Measurements from ENCODE around the gene TMEM132D. TPM values are rescaled to one million over a fixed set of nuclear protein-coding genes. Genes with fewer than 3 reads are reported as not detected.

The TMEM132D gene
- total RNA-seq, 2 experiments from 2014 or later: not detected

- ChIA-PET CTCF (no interaction called here), POLR2A (no interaction called here)
- ATAC-seq: no peak
- no peak for DNase-seq
- Mint-ChIP-seq H3K4me3 (no peak overlapping the region), H3K36me3 (ENCODE audit: low read depth) (no peaks in the 10 kb centered on the region), H3K9me3 (ENCODE audit: insufficient read depth) (peaks cover 9% of the 10 kb centered on the region), H3K27me3 (ENCODE audit: low read depth) (no peaks in the 10 kb centered on the region), H3K4me1 (ENCODE audit: low read depth) (no peaks in the 10 kb centered on the region), H3K27ac (no peak overlapping the region)
These were observed 284.6 kb downstream of the TMEM132D start for GRCh38 chr12:129619271-129619670.

DNA sequence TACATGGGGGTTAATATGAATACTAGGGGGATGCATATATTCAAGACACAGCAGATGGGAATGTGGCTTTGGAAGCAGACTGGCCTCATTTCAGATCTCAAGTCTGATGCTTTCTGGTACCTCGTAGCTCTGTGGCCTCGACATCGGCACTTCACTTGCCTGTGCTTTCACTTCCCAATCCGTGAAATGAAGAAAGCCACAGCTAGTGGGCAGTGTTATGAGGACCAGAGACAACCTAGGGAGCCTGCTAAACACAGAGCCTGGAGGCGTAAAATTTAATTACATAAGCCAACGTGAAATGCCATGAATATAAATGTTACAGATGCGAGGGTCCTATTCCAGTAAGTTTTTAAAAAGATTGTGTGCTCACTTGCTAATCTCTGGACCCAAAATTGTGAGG, 286.0 kb downstream of the TMEM132D start:
- POLR2A ChIA-PET: no interaction called here
- no peaks in the 10 kb centered on the region for H3K4me1 Mint-ChIP-seq (ENCODE audit: low read depth)

DNA sequence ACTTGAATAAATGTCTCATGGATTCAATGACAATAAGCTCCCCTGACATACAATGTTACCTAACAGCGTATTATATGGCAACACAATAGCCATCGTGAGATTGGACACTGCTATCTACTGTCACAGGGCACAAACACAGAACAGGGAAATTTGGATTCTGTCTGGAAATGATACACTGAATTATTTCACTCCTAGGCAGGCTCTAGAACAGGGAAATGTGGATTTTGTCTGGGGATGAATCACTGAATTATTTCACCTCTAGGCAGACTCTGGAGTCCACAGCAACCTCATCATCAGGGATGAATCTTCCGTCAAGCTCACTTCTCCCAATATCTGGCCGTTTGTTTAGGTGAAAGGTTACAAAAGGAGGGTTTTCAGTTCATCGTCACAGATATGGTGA, 288.8 kb downstream of the TMEM132D start:
- H3K27ac Mint-ChIP-seq: no peak overlapping the region
- ATAC-seq (no peak), DNase-seq (no peak)
- no peaks in the 10 kb centered on the region for H3K36me3 Mint-ChIP-seq (ENCODE audit: low read depth)
- H3K9me3 Mint-ChIP-seq (ENCODE audit: insufficient read depth): peaks cover 16% of the 10 kb centered on the region
- CTCF ChIA-PET: no interaction called here
- POLR2A ChIA-PET: no interaction called here
- H3K4me3 Mint-ChIP-seq: no peak overlapping the region
- H3K4me1 Mint-ChIP-seq (ENCODE audit: low read depth): no peaks in the 10 kb centered on the region
- no peaks in the 10 kb centered on the region for H3K27me3 Mint-ChIP-seq (ENCODE audit: low read depth)

More for the DNA sequence above, 286.0 kb downstream of the TMEM132D start:
- peaks cover 13% of the 10 kb centered on the region for H3K9me3 Mint-ChIP-seq (ENCODE audit: insufficient read depth)
- no peaks in the 10 kb centered on the region for H3K36me3 Mint-ChIP-seq (ENCODE audit: low read depth)
- no peak for DNase-seq
- no peak overlapping the region for H3K4me3 Mint-ChIP-seq
- H3K27me3 Mint-ChIP-seq (ENCODE audit: low read depth): no peaks in the 10 kb centered on the region
- CTCF ChIA-PET: no interaction called here
- H3K27ac Mint-ChIP-seq: no peak overlapping the region
- ATAC-seq: no peak

GRCh38 chr12:129614221-129614885, 289.5 kb downstream of the TMEM132D start:
- ChIA-PET CTCF (no interaction called here), POLR2A (no interaction called here)
- Mint-ChIP-seq H3K27me3 (ENCODE audit: low read depth) (no peaks in the 10 kb centered on the region), H3K36me3 (ENCODE audit: low read depth) (no peaks in the 10 kb centered on the region), H3K9me3 (ENCODE audit: insufficient read depth) (peaks cover 9% of the 10 kb centered on the region), H3K4me1 (ENCODE audit: low read depth) (no peaks in the 10 kb centered on the region), H3K4me3 (no peak overlapping the region), H3K27ac (no peak overlapping the region)
- ATAC-seq (no peak), DNase-seq (no peak)

- Mint-ChIP-seq H3K4me3 (no peak overlapping the region), H3K9me3 (ENCODE audit: insufficient read depth) (peaks cover 8% of the 10 kb centered on the region), H3K27me3 (ENCODE audit: low read depth) (no peaks in the 10 kb centered on the region), H3K4me1 (ENCODE audit: low read depth) (no peaks in the 10 kb centered on the region), H3K27ac (no peak overlapping the region), H3K36me3 (ENCODE audit: low read depth) (no peaks in the 10 kb centered on the region)
- DNase-seq: no peak
- ChIA-PET POLR2A (no interaction called here), CTCF (no interaction called here)
- ATAC-seq: no peak
These were observed 290.5 kb downstream of the TMEM132D start for GRCh38 chr12:129613314-129613713.

- H3K4me3 Mint-ChIP-seq: no peak overlapping the region
- ATAC-seq: no peak
- no peaks in the 10 kb centered on the region for H3K36me3 Mint-ChIP-seq (ENCODE audit: low read depth)
- H3K4me1 Mint-ChIP-seq (ENCODE audit: low read depth): no peaks in the 10 kb centered on the region
- no peak for DNase-seq
- H3K27ac Mint-ChIP-seq: no peak overlapping the region
- ChIA-PET CTCF (no interaction called here), POLR2A (no interaction called here)
- H3K9me3 Mint-ChIP-seq (ENCODE audit: insufficient read depth): peaks cover 8% of the 10 kb centered on the region
- H3K27me3 Mint-ChIP-seq (ENCODE audit: low read depth): no peaks in the 10 kb centered on the region
These were observed 293.2 kb downstream of the TMEM132D start for GRCh38 chr12:129610601-129611120.

GRCh38 chr12:129607756-129608155, 296.1 kb downstream of the TMEM132D start:
- H3K27me3 Mint-ChIP-seq (ENCODE audit: low read depth): no peaks in the 10 kb centered on the region
- H3K36me3 Mint-ChIP-seq (ENCODE audit: low read depth): no peaks in the 10 kb centered on the region
- CTCF ChIA-PET: no interaction called here
- H3K4me1 Mint-ChIP-seq (ENCODE audit: low read depth): no peaks in the 10 kb centered on the region
- DNase-seq (no peak), ATAC-seq (no peak)
- H3K9me3 Mint-ChIP-seq (ENCODE audit: insufficient read depth): peaks cover 4% of the 10 kb centered on the region
- H3K27ac Mint-ChIP-seq: no peak overlapping the region
- H3K4me3 Mint-ChIP-seq: no peak overlapping the region
- POLR2A ChIA-PET: no interaction called here

DNA sequence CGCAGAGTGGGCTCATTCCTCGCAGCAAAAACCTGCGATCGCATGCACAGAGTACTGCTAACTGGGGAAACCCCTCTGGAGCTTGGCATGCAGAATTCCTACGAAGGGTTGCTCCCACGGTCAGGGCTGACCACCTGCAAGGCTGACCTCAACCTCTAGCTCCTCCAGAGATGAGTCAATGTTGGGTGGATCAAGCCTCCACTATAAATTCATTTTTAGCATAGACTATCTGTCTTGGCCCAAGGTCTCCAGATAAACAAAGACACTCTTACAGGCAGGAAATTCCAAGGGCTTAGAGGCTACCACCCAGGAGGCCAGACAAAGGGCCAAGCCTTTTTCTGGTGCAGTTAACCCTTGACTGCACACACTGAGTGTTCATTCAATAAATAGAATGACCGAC, 296.5 kb downstream of the TMEM132D start:
- no peak overlapping the region for H3K27ac Mint-ChIP-seq
- no peaks in the 10 kb centered on the region for H3K36me3 Mint-ChIP-seq (ENCODE audit: low read depth)
- ChIA-PET CTCF (no interaction called here), POLR2A (no interaction called here)
- DNase-seq: no peak
- ATAC-seq: no peak
- no peaks in the 10 kb centered on the region for H3K27me3 Mint-ChIP-seq (ENCODE audit: low read depth)
- no peaks in the 10 kb centered on the region for H3K4me1 Mint-ChIP-seq (ENCODE audit: low read depth)
- no peak overlapping the region for H3K4me3 Mint-ChIP-seq
- peaks cover 4% of the 10 kb centered on the region for H3K9me3 Mint-ChIP-seq (ENCODE audit: insufficient read depth)

- H3K4me1 Mint-ChIP-seq (ENCODE audit: low read depth): no peaks in the 10 kb centered on the region
- no peaks in the 10 kb centered on the region for H3K36me3 Mint-ChIP-seq (ENCODE audit: low read depth)
- no peak overlapping the region for H3K4me3 Mint-ChIP-seq
- ChIA-PET POLR2A (no interaction called here), CTCF (no interaction called here)
- no peaks in the 10 kb centered on the region for H3K27me3 Mint-ChIP-seq (ENCODE audit: low read depth)
- peaks cover 4% of the 10 kb centered on the region for H3K9me3 Mint-ChIP-seq (ENCODE audit: insufficient read depth)
- no peak overlapping the region for H3K27ac Mint-ChIP-seq
- DNase-seq (no peak), ATAC-seq (no peak)
These were observed 297.6 kb downstream of the TMEM132D start for GRCh38 chr12:129606239-129606638.

- no peak for DNase-seq
- ChIA-PET CTCF (no interaction called here), POLR2A (no interaction called here)
- Mint-ChIP-seq H3K4me3 (no peak overlapping the region), H3K27me3 (ENCODE audit: low read depth) (no peaks in the 10 kb centered on the region), H3K27ac (no peak overlapping the region), H3K4me1 (ENCODE audit: low read depth) (no peaks in the 10 kb centered on the region), H3K36me3 (ENCODE audit: low read depth) (no peaks in the 10 kb centered on the region), H3K9me3 (ENCODE audit: insufficient read depth) (peaks cover 3% of the 10 kb centered on the region)
- ATAC-seq: no peak
These were observed 298.2 kb downstream of the TMEM132D start for GRCh38 chr12:129605666-129606065.

GRCh38 chr12:129604506-129604905, 299.3 kb downstream of the TMEM132D start:
- Mint-ChIP-seq H3K27ac (no peak overlapping the region), H3K4me1 (ENCODE audit: low read depth) (no peaks in the 10 kb centered on the region), H3K27me3 (ENCODE audit: low read depth) (no peaks in the 10 kb centered on the region), H3K9me3 (ENCODE audit: insufficient read depth) (no peaks in the 10 kb centered on the region), H3K4me3 (no peak overlapping the region), H3K36me3 (ENCODE audit: low read depth) (no peaks in the 10 kb centered on the region)
- ChIA-PET CTCF (no interaction called here), POLR2A (no interaction called here)
- DNase-seq (no peak), ATAC-seq (no peak)

GRCh38 chr12:129599406-129599805, 304.4 kb downstream of the TMEM132D start:
- no peaks in the 10 kb centered on the region for H3K9me3 Mint-ChIP-seq (ENCODE audit: insufficient read depth)
- no peak overlapping the region for H3K4me3 Mint-ChIP-seq
- ATAC-seq (no peak), DNase-seq (no peak)
- no peaks in the 10 kb centered on the region for H3K27me3 Mint-ChIP-seq (ENCODE audit: low read depth)
- H3K27ac Mint-ChIP-seq: no peak overlapping the region
- POLR2A ChIA-PET: no interaction called here
- no peaks in the 10 kb centered on the region for H3K36me3 Mint-ChIP-seq (ENCODE audit: low read depth)
- no peaks in the 10 kb centered on the region for H3K4me1 Mint-ChIP-seq (ENCODE audit: low read depth)
- CTCF ChIA-PET: no interaction called here

DNA sequence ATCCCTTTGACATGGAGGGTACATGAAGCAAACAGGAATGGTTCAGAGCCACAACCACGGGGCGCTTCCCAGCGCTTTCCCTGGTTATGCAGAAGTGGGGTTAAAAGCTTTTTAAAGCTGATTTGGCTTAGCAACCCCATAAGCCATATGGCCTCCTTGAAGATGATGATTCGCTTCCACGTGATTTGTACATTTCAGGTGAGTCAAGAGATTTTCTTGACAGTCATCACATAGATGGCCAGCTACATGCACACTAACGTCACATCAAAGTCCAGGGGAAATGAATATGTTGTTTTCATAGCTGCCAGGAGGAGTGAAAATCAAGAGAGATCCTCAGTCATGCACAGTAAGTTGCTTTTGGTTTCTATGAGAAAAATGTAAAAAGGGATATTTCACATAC, 309.7 kb downstream of the TMEM132D start:
- Mint-ChIP-seq H3K4me3 (no peak overlapping the region), H3K4me1 (ENCODE audit: low read depth) (no peaks in the 10 kb centered on the region), H3K36me3 (ENCODE audit: low read depth) (no peaks in the 10 kb centered on the region), H3K9me3 (ENCODE audit: insufficient read depth) (no peaks in the 10 kb centered on the region), H3K27ac (no peak overlapping the region), H3K27me3 (ENCODE audit: low read depth) (no peaks in the 10 kb centered on the region)
- DNase-seq: no peak
- CTCF ChIA-PET: no interaction called here
- ATAC-seq: no peak
- POLR2A ChIA-PET: no interaction called here
